ENCODE results near the gene SCAF4.

- no peak for TF ChIP-seq CTCF (conservative IDR thresholded peaks at IDR 0.05 in 1 of 2, IDR thresholded peaks at IDR 0.05 in 1 of 2; ENCODE audit: extremely low read depth in 1 of 2, insufficient read depth in 1 of 2, low read depth in 1 of 2, low read length in 2 of 2)
- no peak for TF ChIP-seq EZH2 (IDR thresholded peaks at IDR 0.05; ENCODE audit: borderline replicate concordance, low read length)
These were observed 65.4 kb downstream of the SCAF4 start for GRCh38 chr21:31666445-31667010.
